ENCODE data around the gene SLC18A2. TPM values are rescaled to one million over a fixed set of nuclear protein-coding genes. Genes with fewer than 3 reads are reported as not detected.

SLC18A2 gene
- total RNA-seq, 2 donors from 2014 or later = 0.24 TPM

DNA sequence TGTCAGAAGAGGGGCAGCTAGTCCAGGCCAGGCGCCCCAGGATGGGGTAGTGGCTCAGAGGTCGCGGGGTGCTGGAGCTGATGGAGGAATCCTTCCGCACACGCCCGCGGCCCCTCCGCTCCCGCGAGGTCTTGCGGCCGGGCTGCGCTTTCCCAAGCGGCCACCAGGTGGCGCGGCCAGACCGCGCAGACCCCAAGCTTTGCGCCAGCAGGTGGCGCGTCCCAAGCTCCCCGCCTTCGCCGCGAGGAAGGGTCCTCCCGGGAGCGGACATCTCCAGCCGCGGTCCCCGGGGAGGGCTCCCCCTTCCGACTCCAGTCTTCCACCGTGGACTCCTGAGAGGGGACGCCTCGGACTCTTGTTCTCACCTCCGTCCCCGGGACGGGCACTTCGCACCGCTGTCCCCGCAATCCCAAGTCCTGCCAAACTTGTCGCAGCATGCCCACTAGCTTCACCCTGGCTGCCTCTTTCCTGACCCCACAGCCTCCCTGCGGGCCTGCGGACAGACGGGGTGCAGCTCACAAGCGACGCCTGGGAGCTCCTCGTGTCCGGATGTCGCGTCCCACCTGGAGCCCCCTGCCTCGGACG, 24.2 kb upstream of the SLC18A2 start:
- WGBS, 2 experiments (ENCODE audit: insufficient coverage in 1 of 2, insufficient read length in 1 of 2) = 3 to 4% methylated on average over 12 to 52 of the region's 52 CpGs
- H3K9ac ChIP-seq (ENCODE audit: extremely low read depth, low read length, poor library complexity, severe bottlenecking) = no peak overlapping the region
- peaks cover 44% of the 10 kb centered on the region for H3K27me3 ChIP-seq (ENCODE audit: control insufficient read depth, insufficient read depth, low read length, poor library complexity, severe bottlenecking)

DNA sequence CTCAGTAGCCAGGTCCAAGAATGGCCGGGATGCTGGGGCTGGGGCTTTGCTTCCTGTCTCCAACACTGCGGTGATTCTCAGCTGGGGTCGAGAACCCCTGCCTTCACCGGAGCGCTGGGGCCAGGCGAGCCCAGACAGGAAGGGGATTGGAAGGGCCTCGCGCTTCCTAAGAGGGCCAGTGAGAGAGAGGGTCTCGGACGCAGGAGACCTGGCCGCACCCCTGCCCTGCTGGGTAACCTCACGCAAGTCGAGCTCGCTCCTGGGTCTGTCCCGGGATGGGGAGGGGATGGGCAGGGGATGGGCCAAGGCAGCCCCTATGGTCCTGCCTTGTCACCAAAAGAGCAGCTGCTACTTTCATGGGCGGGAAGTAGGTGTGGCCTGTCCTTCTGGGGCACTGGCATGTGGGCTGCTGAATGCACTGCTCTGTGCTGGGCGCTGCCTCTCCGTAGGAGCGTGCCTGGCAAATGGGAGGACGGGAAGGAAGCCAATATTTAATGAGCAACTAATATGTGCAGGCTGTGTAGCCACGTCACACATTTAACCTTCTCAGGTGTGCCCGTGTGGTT, 23.6 kb upstream of the SLC18A2 start:
- DNase-seq = peak; percentile 85
- no peak overlapping the region for H3K9ac ChIP-seq (ENCODE audit: extremely low read depth, low read length, poor library complexity, severe bottlenecking)
- H3K4me3 Mint-ChIP-seq = peak overlapping the region; percentile 57
- H3K9me3 ChIP-seq (ENCODE audit: control insufficient read depth, low read length) = peaks cover 8% of the 10 kb centered on the region
- peaks cover 9% of the 10 kb centered on the region for H3K4me1 Mint-ChIP-seq
- peaks cover 73% of the 10 kb centered on the region for H3K27me3 Mint-ChIP-seq (ENCODE audit: insufficient read depth)
- H3K27me3 ChIP-seq (ENCODE audit: control insufficient read depth, insufficient read depth, low read length, poor library complexity, severe bottlenecking) = peaks cover 44% of the 10 kb centered on the region
- TF ChIP-seq, protein P1, sequence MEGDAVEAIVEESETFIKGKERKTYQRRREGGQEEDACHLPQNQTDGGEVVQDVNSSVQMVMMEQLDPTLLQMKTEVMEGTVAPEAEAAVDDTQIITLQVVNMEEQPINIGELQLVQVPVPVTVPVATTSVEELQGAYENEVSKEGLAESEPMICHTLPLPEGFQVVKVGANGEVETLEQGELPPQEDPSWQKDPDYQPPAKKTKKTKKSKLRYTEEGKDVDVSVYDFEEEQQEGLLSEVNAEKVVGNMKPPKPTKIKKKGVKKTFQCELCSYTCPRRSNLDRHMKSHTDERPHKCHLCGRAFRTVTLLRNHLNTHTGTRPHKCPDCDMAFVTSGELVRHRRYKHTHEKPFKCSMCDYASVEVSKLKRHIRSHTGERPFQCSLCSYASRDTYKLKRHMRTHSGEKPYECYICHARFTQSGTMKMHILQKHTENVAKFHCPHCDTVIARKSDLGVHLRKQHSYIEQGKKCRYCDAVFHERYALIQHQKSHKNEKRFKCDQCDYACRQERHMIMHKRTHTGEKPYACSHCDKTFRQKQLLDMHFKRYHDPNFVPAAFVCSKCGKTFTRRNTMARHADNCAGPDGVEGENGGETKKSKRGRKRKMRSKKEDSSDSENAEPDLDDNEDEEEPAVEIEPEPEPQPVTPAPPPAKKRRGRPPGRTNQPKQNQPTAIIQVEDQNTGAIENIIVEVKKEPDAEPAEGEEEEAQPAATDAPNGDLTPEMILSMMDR (conservative IDR thresholded peaks at IDR 0.05) = no peak
- H3K27ac Mint-ChIP-seq = no peak overlapping the region
- H3K36me3 ChIP-seq (ENCODE audit: control insufficient read depth, insufficient read depth, low read length) = no peaks in the 10 kb centered on the region
- no peaks in the 10 kb centered on the region for H3K36me3 Mint-ChIP-seq (ENCODE audit: low read depth)
- WGBS, 2 experiments (ENCODE audit: insufficient coverage in 1 of 2, insufficient read length in 1 of 2) = 40 to 63% methylated on average over 11 to 22 of the region's 22 CpGs
- H3K4me3 ChIP-seq (ENCODE audit: low read length) = peak overlapping the region; percentile 82
- H3K9me3 Mint-ChIP-seq = peaks cover 6% of the 10 kb centered on the region
- H3K27ac ChIP-seq (ENCODE audit: low read depth, low read length) = no peak overlapping the region
- no peaks in the 10 kb centered on the region for H3K4me1 ChIP-seq (ENCODE audit: control insufficient read depth, insufficient read depth, low read length)

More for the DNA sequence above, 24.2 kb upstream of the SLC18A2 start:
- H3K27ac Mint-ChIP-seq = no peak overlapping the region
- Histone ChIP-seq H3K36me3 (ENCODE audit: control insufficient read depth, insufficient read depth, low read length) (no peaks in the 10 kb centered on the region), H3K9me3 (ENCODE audit: control insufficient read depth, low read length) (peaks cover 14% of the 10 kb centered on the region), H3K27ac (ENCODE audit: low read depth, low read length) (no peak overlapping the region), H3K4me3 (ENCODE audit: low read length) (peak overlapping the region; percentile 82), H3K4me1 (ENCODE audit: control insufficient read depth, insufficient read depth, low read length) (no peaks in the 10 kb centered on the region)
- peaks cover 78% of the 10 kb centered on the region for H3K27me3 Mint-ChIP-seq (ENCODE audit: insufficient read depth)
- peaks cover 9% of the 10 kb centered on the region for H3K4me1 Mint-ChIP-seq
- TF ChIP-seq, protein P1 (conservative IDR thresholded peaks at IDR 0.05) = peak; percentile 100
- peak overlapping the region; percentile 57 for H3K4me3 Mint-ChIP-seq
- peak; percentile 93 for DNase-seq
- peaks cover 9% of the 10 kb centered on the region for H3K9me3 Mint-ChIP-seq
- no peaks in the 10 kb centered on the region for H3K36me3 Mint-ChIP-seq (ENCODE audit: low read depth)

DNA sequence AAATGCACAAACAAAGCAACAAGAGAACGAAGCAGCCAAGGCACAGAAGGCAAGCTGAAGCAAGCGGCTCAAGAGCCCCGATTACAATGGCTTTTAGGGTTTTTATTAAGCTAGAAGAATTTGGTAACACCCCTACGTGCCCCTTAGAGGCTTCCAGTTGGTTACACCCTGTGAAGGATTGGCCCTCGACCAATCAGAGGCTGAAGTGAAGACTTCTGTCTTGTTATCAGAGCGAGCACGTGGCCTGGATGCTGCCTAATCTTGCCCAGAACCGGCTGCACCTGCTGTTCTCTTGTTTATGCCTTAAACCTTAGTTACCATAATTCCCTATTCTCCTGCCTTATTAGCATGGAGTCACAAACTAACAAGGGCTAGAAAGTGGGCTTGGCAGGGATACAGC, 22.3 kb upstream of the SLC18A2 start:
- Mint-ChIP-seq H3K36me3 (ENCODE audit: low read depth) (no peaks in the 10 kb centered on the region), H3K4me1 (peaks cover 9% of the 10 kb centered on the region), H3K27me3 (ENCODE audit: insufficient read depth) (peaks cover 63% of the 10 kb centered on the region), H3K27ac (no peak overlapping the region), H3K4me3 (no peak overlapping the region), H3K9me3 (no peaks in the 10 kb centered on the region)
- peaks cover 44% of the 10 kb centered on the region for H3K27me3 ChIP-seq (ENCODE audit: control insufficient read depth, insufficient read depth, low read length, poor library complexity, severe bottlenecking)
- H3K9me3 ChIP-seq (ENCODE audit: control insufficient read depth, low read length) = no peaks in the 10 kb centered on the region
- H3K4me1 ChIP-seq (ENCODE audit: control insufficient read depth, insufficient read depth, low read length) = no peaks in the 10 kb centered on the region
- no peak overlapping the region for H3K9ac ChIP-seq (ENCODE audit: extremely low read depth, low read length, poor library complexity, severe bottlenecking)
- peak; percentile 59 for DNase-seq
- TF ChIP-seq, protein P1 (conservative IDR thresholded peaks at IDR 0.05) = no peak
- H3K36me3 ChIP-seq (ENCODE audit: control insufficient read depth, insufficient read depth, low read length) = no peaks in the 10 kb centered on the region
- no peak overlapping the region for H3K27ac ChIP-seq (ENCODE audit: low read depth, low read length)
- WGBS, 2 experiments (ENCODE audit: insufficient coverage in 1 of 2, insufficient read length in 1 of 2) = 89 to 91% methylated on average over 8 of the region's 8 CpGs
- no peak overlapping the region for H3K4me3 ChIP-seq (ENCODE audit: low read length)

Data from endodermal cell (in vitro differentiated cells).